IPS-NIHi7 (cell line): Measurements from ENCODE around the gene GTPBP1.

ENCODE experiments used
- DNase-seq: peaks from one replicate; pipeline ENCODE4 v3.0.0; 2012; ENCODE audit warnings: mixed read lengths; ENCODE audit errors: extremely low spot score

The GTPBP1 gene

DNA sequence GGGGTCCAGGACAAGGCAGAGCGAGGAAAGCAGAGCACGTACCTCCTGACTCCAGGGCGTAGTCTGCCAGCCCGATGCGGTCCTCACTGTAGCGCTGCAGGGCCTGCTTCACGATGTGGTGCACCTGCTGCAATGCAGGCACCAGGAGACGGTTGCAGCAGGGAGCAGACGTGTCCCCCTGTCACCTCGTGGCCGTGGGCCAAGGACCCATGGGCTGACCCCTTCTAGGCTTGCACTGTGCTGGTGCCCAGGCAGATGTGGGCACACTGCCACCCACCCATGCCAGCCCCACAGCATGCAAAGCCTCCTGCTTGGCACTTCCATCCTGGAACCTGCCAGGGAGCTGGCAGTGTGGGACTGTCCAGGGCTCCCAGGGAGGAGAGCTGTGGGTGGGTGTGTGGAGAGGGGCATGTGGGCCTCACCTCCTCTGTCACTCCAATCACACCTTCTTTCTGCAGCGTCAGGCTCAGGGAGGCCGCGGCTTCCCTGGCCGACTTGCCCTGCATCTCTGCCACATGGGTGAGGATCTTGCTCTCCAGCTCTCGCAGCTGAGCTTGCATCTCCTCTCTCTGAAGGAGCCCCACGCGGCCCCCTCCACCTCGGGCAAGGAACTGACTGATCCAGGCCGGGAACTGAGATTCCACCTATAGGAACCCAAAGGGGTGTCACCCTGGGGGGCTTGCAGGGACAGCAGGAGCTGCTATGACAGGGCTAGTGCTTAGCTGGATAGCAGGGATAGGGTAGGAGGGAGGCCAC, 33.7 kb downstream of the GTPBP1 start:
- DNase-seq, result no peak

DNA sequence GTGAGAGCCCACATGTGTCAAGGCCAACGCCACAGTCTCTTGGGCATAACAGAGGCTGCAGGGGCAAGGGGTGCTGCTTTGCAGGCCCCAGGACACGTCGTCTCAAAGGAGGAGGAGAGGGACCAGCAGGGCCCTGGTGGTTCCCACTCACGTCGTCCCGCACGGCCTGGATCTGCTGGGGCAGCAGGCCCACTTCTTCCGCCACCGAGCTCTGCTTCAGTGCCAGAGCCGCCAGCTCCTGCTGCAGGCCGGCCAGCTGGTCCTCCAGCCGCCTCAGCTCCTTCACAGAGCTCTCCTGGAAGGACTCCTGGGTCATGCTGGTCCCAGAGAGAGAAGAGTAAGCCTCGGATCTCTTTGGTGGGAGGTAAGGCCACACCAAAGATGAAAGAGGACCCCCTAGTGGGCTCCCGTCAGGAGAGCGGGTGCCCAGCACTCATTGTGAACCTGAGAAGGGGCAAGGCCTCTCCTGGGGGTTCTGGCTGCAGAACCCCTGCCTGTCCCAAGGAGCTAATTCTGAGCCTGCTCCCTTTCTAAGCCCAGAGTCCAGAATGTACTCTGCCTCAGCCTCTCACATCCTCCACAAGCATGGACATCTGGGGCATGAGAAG, 34.5 kb downstream of the GTPBP1 start:
- DNase-seq, result no peak

DNA sequence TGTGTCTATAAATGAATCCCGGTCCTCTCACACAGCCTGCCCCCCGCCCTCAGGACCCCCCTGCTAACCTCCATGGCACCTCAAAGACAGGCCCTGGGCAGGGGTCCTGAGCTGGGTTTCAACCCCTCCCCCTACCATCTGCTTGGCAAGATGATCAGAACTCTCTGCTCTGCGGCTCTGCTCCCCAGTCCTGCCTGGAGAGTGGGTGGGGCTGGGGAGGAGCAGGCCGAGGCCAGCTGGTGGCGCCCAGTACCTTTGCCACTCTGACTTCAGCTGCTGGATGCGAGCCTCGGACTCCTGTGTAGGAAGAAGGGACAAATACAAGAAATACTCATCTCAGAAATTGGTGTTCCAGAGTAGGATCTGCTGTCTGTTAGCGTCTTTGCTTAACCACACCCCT, 35.0 kb downstream of the GTPBP1 start:
- no peak for DNase-seq

DNA sequence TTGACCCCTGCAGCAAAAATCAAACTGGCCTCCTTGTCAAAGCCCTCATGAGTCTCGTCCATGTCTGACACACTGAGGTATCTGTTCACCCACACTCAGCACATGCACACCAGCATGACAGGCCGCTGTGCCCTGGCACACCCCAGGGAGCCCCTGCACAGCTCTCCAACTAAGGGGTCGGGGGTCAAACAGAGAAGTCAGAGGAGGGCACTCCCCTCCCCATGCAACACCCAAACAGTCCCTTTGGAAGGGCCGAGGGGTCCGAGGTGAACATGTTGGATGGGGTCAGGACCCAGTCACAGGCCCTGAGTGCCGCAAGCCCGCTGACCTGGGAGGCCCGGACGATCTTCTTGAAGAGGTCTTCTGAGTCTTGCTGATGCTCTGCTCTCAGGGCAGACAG, 35.4 kb downstream of the GTPBP1 start:
- DNase-seq, result no peak

DNA sequence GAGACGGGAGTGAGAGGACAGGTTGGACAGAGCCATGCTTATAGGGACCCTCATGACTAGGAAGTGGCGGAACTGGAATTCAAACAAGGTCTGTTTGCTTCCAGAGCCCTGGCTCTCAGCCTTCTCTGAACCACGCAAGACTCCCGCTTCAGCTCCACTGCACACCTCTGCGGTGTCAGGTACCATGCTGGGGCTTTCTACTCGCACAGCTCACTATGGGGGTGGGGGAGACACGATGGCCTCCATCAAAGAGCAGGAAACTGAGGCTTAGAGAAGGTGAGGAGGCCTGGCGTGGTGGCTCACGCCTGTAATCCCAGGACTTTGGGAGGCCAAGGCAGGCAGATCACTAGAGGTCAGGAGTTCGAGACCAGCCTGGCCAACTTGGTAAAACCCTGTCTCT, 35.8 kb downstream of the GTPBP1 start:
- DNase-seq, result no peak

DNA sequence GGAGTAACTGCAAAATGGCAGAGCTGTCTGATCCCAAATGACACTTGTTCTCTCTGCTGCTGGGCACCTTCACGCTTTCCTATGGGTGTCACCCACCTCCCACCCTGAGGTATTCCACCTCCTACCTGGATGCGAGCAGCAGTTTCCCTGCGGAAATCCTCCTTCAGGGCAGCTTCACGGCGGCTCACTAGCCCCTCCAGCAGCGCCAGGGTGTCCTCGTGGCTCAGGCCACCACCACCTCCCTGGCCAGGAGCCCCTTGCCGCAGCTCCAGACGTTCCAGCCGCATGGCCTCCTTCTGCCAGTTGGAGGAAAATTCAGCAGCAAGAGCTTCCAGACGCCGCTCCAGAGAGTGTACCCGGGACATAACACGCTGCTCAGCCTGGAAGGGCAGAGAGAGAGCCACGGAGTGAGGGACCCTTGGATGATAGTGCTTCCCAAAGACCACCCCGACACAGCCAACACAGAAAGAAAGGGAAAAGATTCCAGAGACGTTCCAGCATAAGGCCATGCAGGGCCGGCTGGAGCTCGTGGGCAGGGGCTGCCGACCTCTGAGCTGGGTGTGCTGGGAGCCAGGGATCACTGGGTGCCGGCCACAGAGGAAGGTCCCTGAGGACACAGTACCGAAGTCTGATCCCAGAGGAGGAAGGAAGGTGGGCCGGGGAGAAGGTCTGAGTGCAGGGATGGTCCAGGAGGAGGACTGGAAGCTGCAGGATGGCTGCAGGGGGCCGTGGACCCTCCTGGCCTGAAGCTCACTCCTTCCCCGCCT, 36.6 kb downstream of the GTPBP1 start:
- no peak for DNase-seq

DNA sequence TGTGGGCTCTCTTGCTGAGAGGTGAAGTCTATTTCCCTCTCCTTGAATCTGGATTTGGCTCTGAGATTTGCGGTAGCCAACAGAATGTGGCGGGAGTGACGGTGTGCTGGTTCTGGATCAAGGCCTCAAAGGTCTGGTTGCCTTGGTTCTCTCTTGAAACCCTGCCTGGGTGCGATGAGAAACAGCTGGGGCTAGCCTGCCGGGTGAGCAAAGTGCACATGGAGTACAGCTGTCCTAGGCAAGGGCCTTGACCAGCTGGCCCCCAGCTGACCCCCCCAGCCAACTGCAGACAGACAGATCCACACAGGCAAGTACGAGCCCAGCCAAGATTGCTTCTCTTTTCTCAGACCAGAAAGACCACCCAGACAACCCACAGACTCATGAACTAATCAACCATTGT, 39.2 kb downstream of the GTPBP1 start:
- DNase-seq, result no peak

DNA sequence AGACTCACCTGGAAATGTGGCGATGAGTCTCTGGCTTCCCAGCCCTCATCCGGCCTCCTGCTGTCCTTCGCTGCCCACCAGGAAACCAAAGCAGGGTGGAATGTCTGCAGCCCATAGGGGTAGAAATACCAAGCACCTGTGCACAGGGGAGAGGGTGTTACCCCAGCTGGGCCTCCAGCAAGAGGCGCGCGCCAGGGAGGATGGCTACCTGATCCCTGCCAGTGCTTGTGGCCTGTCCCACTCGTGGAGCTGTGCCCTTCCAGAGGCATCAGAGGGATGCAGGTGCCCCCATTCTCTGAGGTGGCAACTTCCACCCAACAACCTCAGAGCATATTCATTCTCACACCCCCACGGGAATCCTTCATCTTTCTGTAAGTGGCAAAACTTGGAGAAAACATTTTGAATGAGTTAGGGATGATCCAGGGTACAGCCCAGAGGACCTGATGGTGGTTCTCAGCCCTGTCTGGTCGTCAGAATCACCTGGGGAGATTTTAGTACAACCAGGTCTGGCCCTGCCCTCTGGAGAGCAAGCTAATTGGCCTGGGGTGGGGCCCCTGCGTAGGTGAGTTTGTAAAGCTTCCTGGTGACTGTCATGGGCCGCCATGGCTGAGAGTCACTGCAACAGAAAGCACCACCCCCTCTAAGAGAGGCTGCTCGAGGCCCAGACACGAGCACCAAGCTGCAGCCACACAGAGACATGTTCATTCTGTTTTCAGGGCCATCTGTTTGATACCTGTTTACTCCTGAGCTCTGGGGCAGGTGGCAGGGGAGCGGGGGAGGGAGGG, 40.1 kb downstream of the GTPBP1 start:
- DNase-seq, result no peak

DNA sequence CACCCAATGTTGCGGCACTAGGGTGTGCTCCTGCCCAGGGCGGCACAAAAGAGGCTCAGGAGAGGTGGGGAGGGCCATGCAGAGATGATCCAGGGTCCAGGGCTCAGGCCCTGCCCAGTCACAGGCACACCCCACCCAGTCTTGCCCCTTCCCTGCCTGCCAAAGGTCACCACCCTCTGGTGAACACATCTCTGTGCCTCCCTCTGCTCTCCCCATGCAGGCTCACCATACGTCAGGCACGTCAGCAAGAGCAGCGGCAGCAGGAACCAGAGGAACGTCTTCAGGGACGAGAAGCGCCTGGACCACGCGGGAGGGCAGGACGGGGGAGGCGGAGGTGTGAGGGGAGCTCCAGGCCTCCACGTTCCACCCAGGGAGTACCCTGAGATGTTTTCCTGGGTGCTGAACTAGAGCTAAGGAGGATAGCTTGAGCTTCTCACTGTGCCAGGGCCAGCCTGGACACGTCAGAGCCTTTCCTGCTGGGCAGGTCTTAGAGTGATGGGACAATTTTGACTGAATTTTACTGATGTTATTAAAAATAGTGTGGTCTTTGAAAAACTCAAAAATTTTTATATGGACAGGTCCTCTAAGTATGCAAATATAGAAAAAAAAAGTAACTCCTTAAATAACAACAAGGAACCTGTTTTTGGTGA, 42.9 kb downstream of the GTPBP1 start:
- no peak for DNase-seq

DNA sequence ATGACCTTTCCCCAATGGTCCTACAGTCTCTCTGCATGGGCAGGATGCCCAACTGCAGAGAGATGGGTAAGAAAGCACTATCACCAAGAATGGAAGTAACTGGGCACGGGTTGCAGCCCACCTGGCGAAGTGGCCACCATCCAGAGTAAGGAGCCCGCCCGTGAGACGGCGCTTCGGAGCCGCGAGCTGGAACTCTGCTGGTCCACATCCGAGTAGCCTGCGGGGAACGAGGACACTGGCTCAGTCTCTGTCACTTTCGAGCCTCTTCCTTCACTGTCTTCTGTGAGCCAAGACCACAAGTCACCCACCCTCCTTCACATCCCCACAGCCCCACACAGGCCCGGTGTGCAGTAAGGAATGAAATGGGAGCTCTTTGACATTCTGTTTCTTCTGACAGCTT, 44.4 kb downstream of the GTPBP1 start:
- DNase-seq, result no peak

DNA sequence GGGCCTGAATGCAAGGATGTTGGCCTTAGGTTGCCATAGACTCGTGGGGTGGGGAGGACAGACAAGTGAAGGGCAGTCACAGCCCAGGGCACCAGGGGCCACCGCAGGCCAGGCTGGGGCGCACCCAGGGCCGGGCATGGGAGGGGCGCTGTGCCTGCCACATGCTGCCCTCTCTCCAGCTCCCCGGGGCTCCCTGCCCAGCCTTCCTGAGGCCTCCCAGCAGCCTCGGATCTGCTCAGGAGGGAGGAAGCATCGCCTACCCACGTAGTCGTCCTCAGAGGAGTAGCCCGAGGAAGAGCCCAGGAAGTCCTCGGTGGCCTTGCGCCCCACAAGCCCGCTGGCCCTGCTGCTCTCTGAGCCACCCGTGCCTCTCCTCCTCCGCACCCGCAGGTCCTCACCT, 44.9 kb downstream of the GTPBP1 start:
- no peak for DNase-seq

DNA sequence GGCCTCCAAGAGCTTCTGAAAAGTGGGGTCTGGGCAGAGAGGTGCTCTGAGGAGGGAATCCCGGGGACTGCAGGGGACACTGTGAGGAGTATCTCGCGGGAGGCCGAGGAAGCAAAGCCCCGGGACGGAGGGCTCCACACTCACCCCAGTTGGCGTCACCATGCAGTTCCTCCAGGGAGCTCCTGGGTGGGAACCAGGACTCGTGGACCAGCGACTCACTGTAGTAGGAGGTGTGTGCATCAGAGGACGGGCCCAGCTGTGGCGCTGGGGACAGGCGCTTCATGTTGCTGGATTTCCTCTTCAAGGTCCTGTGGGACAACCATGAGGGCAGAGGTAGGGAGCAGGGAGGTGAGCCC, 45.3 kb downstream of the GTPBP1 start:
- no peak for DNase-seq

DNA sequence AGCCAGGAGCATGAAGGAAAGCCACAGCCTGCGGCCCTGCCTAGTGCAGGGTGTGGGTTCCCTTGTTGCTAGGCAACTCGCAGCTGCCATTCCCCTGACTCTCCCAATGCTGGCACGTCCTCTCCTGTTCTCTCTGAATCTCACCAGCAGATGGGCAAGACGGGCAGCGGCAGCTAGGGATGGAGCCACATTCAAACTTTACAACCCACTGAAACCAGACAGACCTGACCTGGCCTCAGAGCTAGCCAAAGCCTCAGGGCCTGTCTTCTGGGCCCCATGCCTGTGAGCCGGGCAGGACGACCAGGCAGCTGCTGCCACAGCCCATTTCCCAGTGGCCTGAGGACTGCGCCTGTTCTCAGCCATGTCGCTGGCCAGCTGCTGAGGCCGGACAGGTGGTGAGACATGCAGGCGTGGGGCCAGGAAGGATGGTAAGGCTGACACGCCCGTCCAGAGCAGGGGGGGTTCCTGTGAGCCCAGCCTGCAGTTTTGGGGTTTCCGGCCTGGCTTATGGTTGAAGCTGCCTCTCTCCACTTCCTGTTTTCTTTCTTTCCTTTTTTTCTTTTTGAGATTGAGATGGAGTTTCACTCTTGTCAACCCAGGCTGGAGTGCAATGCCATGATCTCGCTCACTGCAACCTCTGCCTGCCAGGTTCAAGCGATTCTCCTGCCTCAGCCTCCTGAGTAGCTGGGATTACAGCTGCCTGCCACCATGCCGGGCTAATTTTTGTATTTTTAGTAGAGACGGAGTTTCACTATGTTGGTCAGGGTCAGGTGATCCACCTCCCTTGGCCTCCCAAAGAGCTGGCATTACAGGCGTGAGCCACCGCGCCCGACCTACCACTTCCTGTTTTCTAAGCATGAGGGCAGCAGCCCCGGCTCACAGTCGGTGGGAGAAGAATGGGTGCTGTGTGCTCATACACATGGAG, 45.9 kb downstream of the GTPBP1 start:
- no peak for DNase-seq

DNA sequence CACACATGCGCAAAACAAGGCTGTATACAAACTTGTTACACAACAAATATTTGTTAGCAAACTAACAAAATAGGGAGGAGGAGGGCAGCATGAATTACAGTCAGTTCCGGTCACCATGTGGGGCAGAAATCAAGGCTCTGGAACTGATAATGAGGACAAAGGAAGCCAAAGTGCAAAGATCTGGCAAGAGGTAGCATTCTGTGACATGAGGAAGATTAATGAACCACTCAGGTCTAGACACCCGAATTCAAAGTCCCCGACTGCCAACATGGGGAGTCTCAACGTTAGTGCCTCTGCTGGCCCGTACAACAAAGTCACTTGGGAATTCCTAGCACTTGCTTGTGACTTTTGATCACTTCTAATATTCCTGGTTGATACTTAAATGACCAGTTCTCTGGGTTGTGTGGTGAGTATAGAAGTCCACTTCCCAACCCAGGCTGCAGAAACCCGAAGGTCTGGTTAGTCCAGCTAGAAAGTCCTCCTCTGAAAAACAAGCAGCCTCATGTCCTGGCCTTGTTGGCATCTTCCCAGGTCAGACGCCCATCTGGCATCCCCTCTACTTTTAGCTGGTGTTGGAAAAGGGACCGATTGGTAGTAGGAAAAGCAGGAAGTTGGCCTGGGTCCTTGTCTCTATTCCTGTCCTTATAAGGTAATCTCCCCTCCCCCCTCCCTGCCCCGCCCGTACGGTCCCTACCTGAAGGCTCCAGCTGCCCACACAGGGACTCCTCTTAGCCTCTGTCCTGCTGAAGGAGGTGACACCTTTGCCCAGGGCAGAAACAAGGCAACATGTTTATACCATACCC, 48.4 kb downstream of the GTPBP1 start:
- peak; percentile 72 for DNase-seq

DNA sequence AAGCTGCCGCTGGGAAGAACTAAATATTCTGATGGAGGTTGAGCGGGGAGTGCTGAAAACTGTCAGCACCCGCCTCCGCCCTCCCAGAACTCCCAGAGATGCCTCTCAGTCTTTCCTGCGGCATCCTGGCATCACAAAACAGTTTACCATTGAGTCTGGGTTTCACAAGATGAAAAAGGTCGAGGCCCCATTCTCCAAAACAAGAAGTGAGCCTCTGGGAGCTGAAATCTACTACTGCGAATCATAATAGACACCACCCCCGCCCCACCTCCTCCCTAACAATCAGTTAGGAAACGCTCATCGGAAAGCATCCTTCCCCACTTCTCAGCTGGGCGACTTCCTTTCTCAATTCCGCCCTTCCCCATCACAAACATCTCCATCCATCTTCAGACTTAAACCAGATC, 49.0 kb downstream of the GTPBP1 start:
- peak; percentile 37 for DNase-seq

DNA sequence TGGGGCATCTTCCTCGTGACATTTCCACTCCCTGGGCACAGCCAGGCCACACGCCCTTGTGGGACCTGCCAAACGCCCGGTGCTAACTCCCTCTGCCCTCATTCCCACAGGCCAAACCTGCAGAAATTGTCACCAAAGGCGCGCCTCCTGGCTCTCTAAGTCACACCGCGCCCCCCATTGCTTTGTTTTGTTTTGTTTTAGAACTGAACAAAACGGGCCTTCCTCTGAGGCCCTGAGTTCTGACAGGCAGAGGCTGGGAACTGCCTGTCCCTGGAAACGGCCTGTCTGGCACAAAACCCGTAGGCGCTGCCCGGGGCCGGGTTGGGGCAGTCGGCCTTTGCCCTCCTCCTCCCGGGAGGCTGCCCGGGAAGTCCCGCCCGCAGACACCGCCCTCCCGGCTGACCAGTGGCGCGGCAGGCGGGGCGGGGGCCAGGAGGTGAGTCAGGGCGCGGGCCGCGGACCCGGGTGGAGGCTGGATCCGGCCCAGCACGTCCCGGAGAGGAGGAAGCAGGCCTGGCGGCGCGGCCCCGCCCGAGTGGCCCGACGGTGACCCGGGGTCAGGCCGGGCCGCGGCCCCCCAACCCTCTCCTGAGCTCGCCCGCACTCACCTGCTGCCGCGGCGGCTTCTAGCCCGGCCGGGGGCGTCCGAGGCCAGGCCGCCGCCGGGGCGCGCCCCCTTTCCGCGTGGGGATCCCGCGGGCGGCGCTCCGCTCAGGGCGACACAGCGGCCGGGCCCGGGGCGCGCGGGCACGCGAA, 49.6 kb downstream of the GTPBP1 start:
- DNase-seq, result peak; percentile 77

DNA sequence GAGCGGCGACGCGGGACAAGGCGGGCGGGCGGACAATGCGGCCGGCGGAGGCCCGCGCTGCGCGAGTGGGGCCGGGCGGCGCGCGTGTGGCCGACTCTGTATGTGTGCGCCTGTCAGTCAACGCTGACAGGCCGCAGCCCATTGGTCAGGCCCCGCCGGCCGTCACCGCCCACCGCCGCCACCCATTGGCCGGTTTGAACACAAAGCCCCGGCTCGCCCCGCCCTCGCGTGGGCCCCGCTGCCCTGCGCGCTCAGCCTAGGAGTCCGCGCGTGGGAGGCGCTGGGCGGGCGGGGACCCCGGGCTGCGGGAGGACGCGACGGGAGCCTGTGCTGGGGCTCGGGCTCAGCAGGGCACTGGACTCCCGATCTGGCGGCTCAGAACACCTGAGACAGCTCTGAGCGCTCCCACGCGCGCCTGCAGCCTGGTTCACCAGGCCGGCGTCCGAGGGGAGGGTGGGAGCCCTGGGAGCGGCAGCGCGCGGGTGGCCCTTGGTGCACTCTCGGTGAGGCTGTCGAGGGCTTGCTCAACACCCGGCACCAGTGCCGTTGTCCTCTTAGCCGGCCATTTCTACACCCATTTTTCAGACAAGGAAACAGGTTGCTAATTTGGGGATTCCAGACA, 50.3 kb downstream of the GTPBP1 start, which contains the start of gene SUN2:
SUN2 (minus strand) TSS at position 88 of the 622 bp plus-strand sequence. CDS start 3,370 bp downstream, outside the sequence.
- DNase-seq, result peak; percentile 95

DNA sequence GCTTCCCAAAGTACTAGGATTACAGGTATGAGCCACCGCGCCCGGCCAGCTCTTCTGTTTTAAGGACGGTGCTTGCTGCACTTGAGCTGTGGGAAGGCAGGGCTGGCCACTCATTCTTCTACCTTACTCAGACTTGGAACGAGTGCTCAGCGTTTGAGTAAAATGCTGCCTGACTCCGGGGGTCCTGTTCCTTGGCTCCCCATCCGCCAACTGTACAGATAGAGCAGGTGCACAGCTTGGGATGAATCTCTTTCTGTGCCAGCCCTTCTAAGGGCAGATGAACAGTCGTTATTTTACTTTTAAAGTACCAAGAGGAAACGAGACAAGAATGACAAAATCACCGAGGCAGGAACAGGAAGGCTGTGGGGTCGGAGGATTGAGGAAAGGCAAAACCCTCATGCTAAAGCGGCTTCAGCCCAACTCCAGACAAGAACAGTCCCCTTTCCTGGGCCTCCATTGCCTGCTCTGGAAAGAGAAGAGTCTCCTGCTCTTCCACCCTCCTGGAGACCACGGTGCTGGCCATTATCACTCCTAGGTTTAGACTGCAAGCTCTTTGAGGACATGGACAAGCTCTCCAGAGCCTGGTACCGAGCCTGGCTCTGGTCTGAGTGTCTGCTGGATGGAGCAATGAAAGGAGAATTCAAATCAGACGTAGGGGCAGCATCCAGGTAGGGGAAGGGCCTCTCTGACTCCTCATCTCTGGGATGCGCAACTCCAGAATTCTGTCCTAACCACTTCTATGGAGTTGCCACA, 51.1 kb downstream of the GTPBP1 start:
- no peak for DNase-seq
